Progenitor cell of endocrine pancreas (in vitro differentiated cells): ENCODE results near the gene NCF2. TPM values are rescaled to one million over a fixed set of nuclear protein-coding genes. Genes with fewer than 3 reads are reported as not detected.

Experiments used
- DNase-seq: peaks from one replicate; pipeline ENCODE4 v3.0.0; 2021; ENCODE audit warnings: low spot score; ENCODE audit not compliant: unreplicated experiment
- H3K27ac Mint-ChIP-seq: 2 replicates; pipeline ENCODE4 v1.8.0; 2021; ENCODE audit warnings: mild to moderate bottlenecking, moderate library complexity, mixed read lengths
- H3K27me3 Mint-ChIP-seq: 2 replicates; pipeline ENCODE4 v1.8.0; 2021; ENCODE audit warnings: mixed read lengths
- H3K36me3 Mint-ChIP-seq: 2 replicates; pipeline ENCODE4 v1.8.0; 2022; ENCODE audit warnings: mixed read lengths; ENCODE audit not compliant: insufficient read depth
- H3K4me1 Mint-ChIP-seq: 2 replicates; pipeline ENCODE4 v1.8.0; 2021; ENCODE audit warnings: low read depth, mixed read lengths
- H3K4me3 Mint-ChIP-seq: 2 replicates; pipeline ENCODE4 v1.8.0; 2021; ENCODE audit warnings: low read depth, mild to moderate bottlenecking, moderate library complexity, mixed read lengths
- H3K9me3 Mint-ChIP-seq: 2 replicates; pipeline ENCODE4 v1.8.0; 2021; ENCODE audit warnings: low read depth, mixed read lengths
- total RNA-seq: library from RNA; stranded (reverse); gene quantifications from 2 replicates; pipeline ENCODE4 v1.2.1, GENCODE V29; 2021
- TF ChIP-seq, protein P1 (sequence below): fragments of 200-600 bp; sonication (generic); IDR thresholded peaks from one replicate; pipeline ENCODE4 v1.5.0; 2021; ENCODE audit warnings: antibody characterized with exemption, mild to moderate bottlenecking; ENCODE audit not compliant: unreplicated experiment

The NCF2 gene
- total RNA-seq, 1 donor from 2014 or later, result 0.67 TPM

DNA sequence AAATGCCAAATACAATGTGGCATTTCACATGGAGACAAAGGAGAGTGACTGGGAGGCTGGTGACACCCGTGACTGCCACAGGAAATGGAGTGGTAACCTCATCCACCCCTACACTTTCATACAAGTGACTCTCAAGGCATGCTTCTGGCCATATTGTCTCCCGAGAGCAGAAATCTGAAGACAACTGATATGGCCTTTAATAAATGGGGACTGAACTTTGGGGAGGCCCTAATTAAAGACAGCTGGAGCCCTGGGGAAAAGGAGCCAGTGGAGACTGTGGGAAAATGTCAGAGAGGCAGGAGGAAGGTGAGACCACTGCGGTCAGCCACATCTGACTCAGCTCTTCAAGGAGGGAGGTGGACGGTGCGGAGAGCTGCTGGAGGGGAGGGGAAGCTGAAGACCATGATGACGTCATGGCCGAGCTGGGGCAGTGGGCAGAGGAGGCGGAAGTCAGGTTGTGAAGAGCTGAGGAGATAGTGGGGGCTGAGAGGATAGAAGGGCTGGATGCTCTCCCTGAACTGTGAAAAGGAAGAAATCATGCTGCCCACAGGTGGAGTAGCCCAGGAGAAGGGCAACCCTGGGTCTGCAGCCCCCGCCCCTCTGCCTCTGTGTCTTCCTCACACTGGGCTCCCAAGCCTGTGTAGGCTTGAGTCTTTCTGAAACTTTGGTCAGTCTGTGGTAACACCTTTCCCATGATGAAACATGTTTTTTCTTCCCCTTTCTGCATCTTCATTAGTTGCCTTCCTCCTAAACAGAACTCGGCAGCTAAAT, 14.0 kb upstream of the NCF2 start:
- TF ChIP-seq, protein P1, sequence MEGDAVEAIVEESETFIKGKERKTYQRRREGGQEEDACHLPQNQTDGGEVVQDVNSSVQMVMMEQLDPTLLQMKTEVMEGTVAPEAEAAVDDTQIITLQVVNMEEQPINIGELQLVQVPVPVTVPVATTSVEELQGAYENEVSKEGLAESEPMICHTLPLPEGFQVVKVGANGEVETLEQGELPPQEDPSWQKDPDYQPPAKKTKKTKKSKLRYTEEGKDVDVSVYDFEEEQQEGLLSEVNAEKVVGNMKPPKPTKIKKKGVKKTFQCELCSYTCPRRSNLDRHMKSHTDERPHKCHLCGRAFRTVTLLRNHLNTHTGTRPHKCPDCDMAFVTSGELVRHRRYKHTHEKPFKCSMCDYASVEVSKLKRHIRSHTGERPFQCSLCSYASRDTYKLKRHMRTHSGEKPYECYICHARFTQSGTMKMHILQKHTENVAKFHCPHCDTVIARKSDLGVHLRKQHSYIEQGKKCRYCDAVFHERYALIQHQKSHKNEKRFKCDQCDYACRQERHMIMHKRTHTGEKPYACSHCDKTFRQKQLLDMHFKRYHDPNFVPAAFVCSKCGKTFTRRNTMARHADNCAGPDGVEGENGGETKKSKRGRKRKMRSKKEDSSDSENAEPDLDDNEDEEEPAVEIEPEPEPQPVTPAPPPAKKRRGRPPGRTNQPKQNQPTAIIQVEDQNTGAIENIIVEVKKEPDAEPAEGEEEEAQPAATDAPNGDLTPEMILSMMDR, result no peak
- no peak for DNase-seq
- H3K27ac Mint-ChIP-seq, result no peak overlapping the region
- H3K4me1 Mint-ChIP-seq, result no peaks in the 10 kb centered on the region
- H3K4me3 Mint-ChIP-seq, result no peak overlapping the region
- H3K27me3 Mint-ChIP-seq, result peaks cover 9% of the 10 kb centered on the region
- H3K36me3 Mint-ChIP-seq, result no peaks in the 10 kb centered on the region
- no peaks in the 10 kb centered on the region for H3K9me3 Mint-ChIP-seq

GRCh38 chr1:183602510-183602909, 12.3 kb upstream of the NCF2 start:
- H3K27me3 Mint-ChIP-seq, result peaks cover 6% of the 10 kb centered on the region
- TF ChIP-seq, protein P1, result no peak
- DNase-seq, result no peak

DNA sequence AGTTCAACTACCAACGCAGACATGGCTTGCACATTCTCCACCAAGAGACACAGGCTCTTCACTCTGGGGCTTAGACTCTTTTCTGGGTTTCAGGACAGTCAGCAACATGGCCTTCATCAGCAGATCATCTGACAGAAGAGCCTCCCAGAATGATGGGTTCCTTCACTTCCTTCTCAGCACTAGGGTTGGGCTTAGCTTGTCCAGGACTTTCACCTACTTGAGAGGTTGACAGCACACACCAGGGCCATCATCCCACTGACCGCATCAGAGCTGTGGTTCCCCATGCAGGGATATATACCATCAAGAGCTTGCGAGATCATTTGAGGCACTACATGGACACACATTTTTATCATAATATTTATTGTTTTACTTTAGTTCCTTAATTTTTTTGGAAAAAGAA, 10.4 kb upstream of the NCF2 start:
- TF ChIP-seq, protein P1, result no peak
- H3K27ac Mint-ChIP-seq, result no peak overlapping the region
- H3K4me1 Mint-ChIP-seq, result no peaks in the 10 kb centered on the region
- H3K9me3 Mint-ChIP-seq, result no peaks in the 10 kb centered on the region
- no peak overlapping the region for H3K4me3 Mint-ChIP-seq
- no peak for DNase-seq
- H3K36me3 Mint-ChIP-seq, result no peaks in the 10 kb centered on the region
- H3K27me3 Mint-ChIP-seq, result peaks cover 6% of the 10 kb centered on the region

More at GRCh38 chr1:183602510-183602909, 12.3 kb upstream of the NCF2 start:
- Mint-ChIP-seq H3K4me1 (no peaks in the 10 kb centered on the region), H3K4me3 (no peak overlapping the region), H3K27ac (no peak overlapping the region), H3K9me3 (no peaks in the 10 kb centered on the region), H3K36me3 (no peaks in the 10 kb centered on the region)

- no peak for DNase-seq
- Mint-ChIP-seq H3K27me3 (peaks cover 6% of the 10 kb centered on the region), H3K36me3 (no peaks in the 10 kb centered on the region), H3K27ac (no peak overlapping the region), H3K4me3 (no peak overlapping the region), H3K9me3 (no peaks in the 10 kb centered on the region), H3K4me1 (no peaks in the 10 kb centered on the region)
- TF ChIP-seq, protein P1, result no peak
These were observed 9.9 kb upstream of the NCF2 start for GRCh38 chr1:183600136-183600535.

- H3K4me3 Mint-ChIP-seq, result no peak overlapping the region
- H3K4me1 Mint-ChIP-seq, result no peaks in the 10 kb centered on the region
- TF ChIP-seq, protein P1, result no peak
- H3K9me3 Mint-ChIP-seq, result no peaks in the 10 kb centered on the region
- no peak overlapping the region for H3K27ac Mint-ChIP-seq
- H3K27me3 Mint-ChIP-seq, result peaks cover 7% of the 10 kb centered on the region
- H3K36me3 Mint-ChIP-seq, result no peaks in the 10 kb centered on the region
- no peak for DNase-seq
These were observed 8.1 kb upstream of the NCF2 start for GRCh38 chr1:183598386-183598785.
